ENCODE data around the gene TAPT1.

DNA sequence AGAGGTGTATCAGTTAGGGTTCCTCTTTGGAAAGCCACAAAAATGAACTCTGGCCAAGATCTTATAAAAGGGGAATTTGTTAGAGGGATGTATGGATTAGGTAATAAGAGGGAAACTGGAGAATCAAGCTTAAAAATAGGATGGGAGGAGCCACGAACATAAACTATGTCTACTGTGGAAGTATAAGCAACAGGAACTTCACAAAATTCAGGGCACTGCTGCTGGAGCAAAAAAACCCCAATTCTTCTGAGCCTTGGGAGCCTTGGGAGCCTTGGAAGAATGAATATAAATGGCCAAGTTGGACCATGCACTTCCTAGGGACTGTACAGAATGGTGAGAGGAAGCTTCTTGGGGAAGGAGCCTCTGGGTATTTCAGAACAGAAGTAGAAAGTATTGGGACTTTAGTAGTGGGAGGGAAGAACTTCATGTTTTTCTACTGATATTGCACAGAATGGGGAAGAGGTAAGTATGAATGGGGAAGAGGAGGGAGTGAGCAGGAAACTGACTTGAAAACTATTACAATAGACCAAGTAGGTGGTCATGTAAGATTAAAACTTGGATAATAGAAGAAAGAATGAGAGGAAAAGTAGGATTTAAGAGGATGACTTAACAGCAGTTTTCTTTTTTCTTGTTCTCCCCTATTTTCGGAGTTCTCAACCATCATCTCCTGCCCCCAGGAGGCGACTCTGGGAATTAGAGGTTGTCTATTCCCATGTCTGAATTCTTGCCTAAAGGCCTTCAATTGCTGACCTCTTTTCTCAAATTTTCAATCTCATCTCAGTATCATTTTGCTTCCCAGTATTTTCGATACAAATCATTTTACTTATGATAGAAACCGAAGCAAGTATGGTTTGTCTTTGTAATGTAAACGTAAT lies 44.4 kb upstream of the TAPT1 start:
- TF ChIP-seq, protein P1, sequence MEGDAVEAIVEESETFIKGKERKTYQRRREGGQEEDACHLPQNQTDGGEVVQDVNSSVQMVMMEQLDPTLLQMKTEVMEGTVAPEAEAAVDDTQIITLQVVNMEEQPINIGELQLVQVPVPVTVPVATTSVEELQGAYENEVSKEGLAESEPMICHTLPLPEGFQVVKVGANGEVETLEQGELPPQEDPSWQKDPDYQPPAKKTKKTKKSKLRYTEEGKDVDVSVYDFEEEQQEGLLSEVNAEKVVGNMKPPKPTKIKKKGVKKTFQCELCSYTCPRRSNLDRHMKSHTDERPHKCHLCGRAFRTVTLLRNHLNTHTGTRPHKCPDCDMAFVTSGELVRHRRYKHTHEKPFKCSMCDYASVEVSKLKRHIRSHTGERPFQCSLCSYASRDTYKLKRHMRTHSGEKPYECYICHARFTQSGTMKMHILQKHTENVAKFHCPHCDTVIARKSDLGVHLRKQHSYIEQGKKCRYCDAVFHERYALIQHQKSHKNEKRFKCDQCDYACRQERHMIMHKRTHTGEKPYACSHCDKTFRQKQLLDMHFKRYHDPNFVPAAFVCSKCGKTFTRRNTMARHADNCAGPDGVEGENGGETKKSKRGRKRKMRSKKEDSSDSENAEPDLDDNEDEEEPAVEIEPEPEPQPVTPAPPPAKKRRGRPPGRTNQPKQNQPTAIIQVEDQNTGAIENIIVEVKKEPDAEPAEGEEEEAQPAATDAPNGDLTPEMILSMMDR (IDR thresholded peaks at IDR 0.05; ENCODE audit: insufficient read depth, low read depth, low read length), result no peak
- no peak for TF ChIP-seq EZH2 (IDR thresholded peaks at IDR 0.05; ENCODE audit: insufficient read depth, low read length)
